ENCODE results near the gene HUS1B. TPM values are rescaled to one million over a fixed set of nuclear protein-coding genes. Genes with fewer than 3 reads are reported as not detected.

HUS1B gene
- total and polyA plus RNA-seq, 2 of the 8 experiments (the other 6 are each of a cell fraction or from before 2014, with no cell fraction given): 0.48 to 1.1 TPM

- TF ChIP-seq CHD7 (IDR thresholded peaks at IDR 0.05; ENCODE audit: insufficient replicate concordance, low read length): no peak
- no peak for TF ChIP-seq NANOG (IDR thresholded peaks at IDR 0.05; ENCODE audit: insufficient read depth, low read depth, low read length, poor library complexity, severe bottlenecking)
- TF ChIP-seq SP1 (IDR thresholded peaks at IDR 0.05; ENCODE audit: low read depth, low read length): no peak
- TF ChIP-seq SIX5 (IDR thresholded peaks at IDR 0.05; ENCODE audit: low read depth, low read length): no peak
- no peak for TF ChIP-seq USF2 (IDR thresholded peaks at IDR 0.05; ENCODE audit: low read length)
- TF ChIP-seq ZNF274 (IDR thresholded peaks at IDR 0.05; ENCODE audit: borderline replicate concordance, extremely low read depth, low read length): no peak
- TF ChIP-seq EGR1 (IDR thresholded peaks at IDR 0.05; ENCODE audit: borderline replicate concordance, low read depth, low read length): no peak
- no peak for TF ChIP-seq ATF3 (IDR thresholded peaks at IDR 0.05; ENCODE audit: insufficient read depth, low read depth, low read length)
- no peak for TF ChIP-seq E2F6 (IDR thresholded peaks at IDR 0.05)
- no peak for TF ChIP-seq CHD2 (IDR thresholded peaks at IDR 0.05; ENCODE audit: low read length)
These were observed 2.8 kb downstream of the HUS1B start (continued) for GRCh38 chr6:654136-654535.
